K562 (cell line): ENCODE results near the gene ZNF512B. TPM values are rescaled to one million over a fixed set of nuclear protein-coding genes. Genes with fewer than 3 reads are reported as not detected.

ENCODE experiments used
- AFF4 ChIP-seq: sonication (generic); formaldehyde crosslinking; IDR thresholded peaks from 2 replicates; pipeline ENCODE4 v1.8.0; 2023; ENCODE audit warnings: mild to moderate bottlenecking, missing genetic modification reagents
- ATF3 ChIP-seq, 2 experiments: fragments of 450-650 bp in 1 of 2; sonication (generic) in 1 of 2; formaldehyde crosslinking in 1 of 2; IDR thresholded peaks in 1 of 2; conservative IDR thresholded peaks in 1 of 2; 2 replicates each; pipeline versions ENCODE4 v1.6.1 to v1.8.1; 2016 to 2023; ENCODE audit warnings: mild to moderate bottlenecking in 2 of 2, moderate library complexity in 2 of 2, inconsistent platforms in 1 of 2, missing genetic modification reagents in 1 of 2
- EHMT2 ChIP-seq: fragments of 450-650 bp; IDR thresholded peaks from 2 replicates; pipeline ENCODE4 v1.6.1; 2018; ENCODE audit warnings: antibody characterized with exemption
- GATAD2A ChIP-seq: fragments of 450-650 bp; IDR thresholded peaks from 2 replicates; pipeline ENCODE4 v1.6.1; 2017
- ILK ChIP-seq: fragments of 450-650 bp; IDR thresholded peaks from 2 replicates; pipeline ENCODE4 v1.6.1; 2016; ENCODE audit warnings: missing genetic modification characterization, low read depth, mild to moderate bottlenecking, missing compliant biosample characterization, moderate library complexity, borderline replicate concordance
- KDM1A ChIP-seq, 2 experiments: fragments of 450-650 bp; IDR thresholded peaks; 2 replicates each; pipeline ENCODE4 v1.6.1; 2016; ENCODE audit warnings: mild to moderate bottlenecking in 2 of 2
- MAFG ChIP-seq: fragments of 450-650 bp; conservative IDR thresholded peaks from 2 replicates; pipeline ENCODE4 v1.6.1; 2016; ENCODE audit warnings: missing genetic modification characterization, missing compliant biosample characterization
- MAZ ChIP-seq, 2 experiments: fragments of 450-650 bp in 1 of 2; sonication (generic) in 1 of 2; formaldehyde crosslinking; IDR thresholded peaks in 1 of 2; conservative IDR thresholded peaks in 1 of 2; 2 replicates each; pipeline versions ENCODE4 v1.4.0 to v1.5.0; 2020; ENCODE audit warnings: mild to moderate bottlenecking in 1 of 2, missing genetic modification reagents in 1 of 2
- MTF1 ChIP-seq: fragments of 250-450 bp; sonication (Bioruptor Pico); IDR thresholded peaks from 2 replicates; pipeline ENCODE4 v1.9.0; 2021; ENCODE audit warnings: moderate library complexity, mild to moderate bottlenecking, inconsistent platforms, borderline replicate concordance
- MYNN ChIP-seq, 2 experiments: sonication (generic); formaldehyde crosslinking in 1 of 2; IDR thresholded peaks; 2 replicates each; pipeline versions ENCODE4 v1.5.0 to v1.6.1; 2016 to 2020; ENCODE audit warnings: antibody characterized with exemption in 1 of 2, missing genetic modification reagents in 1 of 2
- PPARD ChIP-seq: fragments of 250-450 bp; sonication (Bioruptor Pico); IDR thresholded peaks from 2 replicates; pipeline ENCODE4 v1.8.0; 2022; ENCODE audit warnings: inconsistent platforms, mild to moderate bottlenecking, moderate library complexity
- XRCC4 ChIP-seq: IDR thresholded peaks from one replicate; pipeline ENCODE4 v1.6.1; 2011; ENCODE audit not compliant: insufficient read depth, insufficient read length; ENCODE audit errors: extremely low read depth
- YY1 ChIP-seq, 3 experiments: IDR thresholded peaks; 2 replicates each; pipeline ENCODE4 v1.6.1; 2011; ENCODE audit warnings: low read length in 2 of 3, mild to moderate bottlenecking in 2 of 3, moderate library complexity in 2 of 3, borderline replicate concordance in 1 of 3, control low read depth in 1 of 3, low read depth in 1 of 3; ENCODE audit not compliant: insufficient read depth in 3 of 3, insufficient replicate concordance in 2 of 3, control insufficient read depth in 1 of 3, insufficient read length in 1 of 3; ENCODE audit errors: extremely low read depth in 1 of 3
- ZBTB11 ChIP-seq, 3 experiments: fragments of 200-800 bp in 1 of 3; fragments of 250-450 bp in 1 of 3; fragments of 450-650 bp in 1 of 3; sonication (Bioruptor Pico) in 1 of 3; sonication (Bioruptor generic) in 1 of 3; formaldehyde crosslinking in 1 of 3; IDR thresholded peaks; 2 replicates each; pipeline versions ENCODE4 v1.6.1 to v1.8.0; 2016 to 2022; ENCODE audit warnings: mild to moderate bottlenecking in 2 of 3, missing genetic modification characterization in 2 of 3, missing compliant biosample characterization in 1 of 3, moderate library complexity in 1 of 3
- ZNF24 ChIP-seq: fragments of 450-650 bp; IDR thresholded peaks from 2 replicates; pipeline ENCODE4 v1.6.1; 2016
- ZNF311 ChIP-seq: fragments of 250-450 bp; sonication (Bioruptor Pico); IDR thresholded peaks from 2 replicates; pipeline ENCODE4 v1.4.0; 2020; ENCODE audit warnings: mild to moderate bottlenecking, moderate library complexity
- ZNF507 ChIP-seq: conservative IDR thresholded peaks from 2 replicates; pipeline ENCODE4 v1.6.1; 2017; ENCODE audit warnings: missing genetic modification characterization, missing compliant biosample characterization
- polyA plus RNA-seq, 8 experiments: library from polyadenylated mRNA; depleted of rRNA in 4 of 8; stranded (reverse) in 5 of 8; unstranded in 3 of 8; fragments of >200 nt; fragmentation: Nextera tagmentation in 2 of 8; fragmentation: Illumina TruSeq in 1 of 8; extraction: Ambion mirVana in 2 of 8; extraction: Trizol in 1 of 8; gene quantifications; 2 replicates each; pipeline versions ENCODE4 v1.2.1 to v1.2.3, GENCODE V29; 2011 to 2014; ENCODE audit warnings: inconsistent platforms in 1 of 8, missing spikeins in 1 of 8
- total RNA-seq, 7 experiments: library from RNA; depleted of rRNA in 6 of 7; stranded (reverse); fragments of >200 nt in 6 of 7; fragmentation: Illumina TruSeq in 2 of 7; extraction: Trizol in 2 of 7; gene quantifications; 2 replicates each; pipeline versions ENCODE4 v1.2.1 to v1.2.3, GENCODE V29; 2011 to 2021; ENCODE audit warnings: low replicate concordance in 1 of 7

ZNF512B gene
- total and polyA plus RNA-seq, 9 of the 15 experiments (the other 6 are each of a cell fraction or from before 2014, with no cell fraction given) = 0.01 to 27.8 (median 8.2) TPM

GRCh38 chr20:63973636-63974401 is 4.1 kb upstream of the ZNF512B start (continued):
- TF ChIP-seq AFF4 (0 out of 2 replicates have a peak, but pooled peaks have one; percentile 36), EHMT2 (no peak), XRCC4 (no peak), MYNN (IDR thresholded peaks at IDR 0.05) (peak; percentile 58; the same call in 1 of the 2 replicates), MYNN (CRISPR knock-in tag; IDR thresholded peaks at IDR 0.05) (no peak), ILK (no peak), GATAD2A (no peak), ZNF24 (no peak), MTF1 (CRISPR knock-in tag) (no peak), MAFG (tag) (no peak), ZNF311 (no peak), ATF3 (IDR thresholded peaks at IDR 0.05) (no peak), ATF3 (CRISPR knock-in tag; conservative IDR thresholded peaks at IDR 0.05) (peak; percentile 63; the same call in 1 of the 2 replicates), YY1 (IDR thresholded peaks at IDR 0.05; ENCODE audit: borderline replicate concordance in 1 of 3, control insufficient read depth in 1 of 3, extremely low read depth in 1 of 3, insufficient read depth in 3 of 3, insufficient read length in 1 of 3, insufficient replicate concordance in 2 of 3, low read depth in 1 of 3, low read length in 2 of 3) (no peak), KDM1A (IDR thresholded peaks at IDR 0.05) (no peak), ZNF507 (tag) (no peak), ZBTB11 (CRISPR knock-in tag; IDR thresholded peaks at IDR 0.05) (no peak), PPARD (CRISPR knock-in tag) (no peak), MAZ (CRISPR knock-in tag; conservative IDR thresholded peaks at IDR 0.05 in 1 of 2, IDR thresholded peaks at IDR 0.05 in 1 of 2) (peak; percentile 49 to 88)
